GM12891 (cell line): ENCODE results near the gene ZBTB16.

Experiments used
- PAX5 ChIP-seq: IDR thresholded peaks from 2 replicates; pipeline ENCODE4 v1.6.1; 2011; ENCODE audit warnings: low read length, moderate library complexity, mild to moderate bottlenecking; ENCODE audit not compliant: insufficient read depth, severe bottlenecking
- POLR2A ChIP-seq: IDR thresholded peaks from 2 replicates; pipeline ENCODE4 v1.6.1; 2011; ENCODE audit warnings: low read depth, low read length, control low read depth
- POLR2AphosphoS5 ChIP-seq: IDR thresholded peaks from 2 replicates; pipeline ENCODE4 v1.6.1; 2011; ENCODE audit warnings: low read depth, low read length, control low read depth
- SPI1 ChIP-seq: IDR thresholded peaks from 2 replicates; pipeline ENCODE4 v1.6.1; 2011; ENCODE audit warnings: low read depth, low read length, control low read depth
- TAF1 ChIP-seq: IDR thresholded peaks from 2 replicates; pipeline ENCODE4 v1.6.1; 2011; ENCODE audit warnings: low read depth, low read length, control low read depth

DNA sequence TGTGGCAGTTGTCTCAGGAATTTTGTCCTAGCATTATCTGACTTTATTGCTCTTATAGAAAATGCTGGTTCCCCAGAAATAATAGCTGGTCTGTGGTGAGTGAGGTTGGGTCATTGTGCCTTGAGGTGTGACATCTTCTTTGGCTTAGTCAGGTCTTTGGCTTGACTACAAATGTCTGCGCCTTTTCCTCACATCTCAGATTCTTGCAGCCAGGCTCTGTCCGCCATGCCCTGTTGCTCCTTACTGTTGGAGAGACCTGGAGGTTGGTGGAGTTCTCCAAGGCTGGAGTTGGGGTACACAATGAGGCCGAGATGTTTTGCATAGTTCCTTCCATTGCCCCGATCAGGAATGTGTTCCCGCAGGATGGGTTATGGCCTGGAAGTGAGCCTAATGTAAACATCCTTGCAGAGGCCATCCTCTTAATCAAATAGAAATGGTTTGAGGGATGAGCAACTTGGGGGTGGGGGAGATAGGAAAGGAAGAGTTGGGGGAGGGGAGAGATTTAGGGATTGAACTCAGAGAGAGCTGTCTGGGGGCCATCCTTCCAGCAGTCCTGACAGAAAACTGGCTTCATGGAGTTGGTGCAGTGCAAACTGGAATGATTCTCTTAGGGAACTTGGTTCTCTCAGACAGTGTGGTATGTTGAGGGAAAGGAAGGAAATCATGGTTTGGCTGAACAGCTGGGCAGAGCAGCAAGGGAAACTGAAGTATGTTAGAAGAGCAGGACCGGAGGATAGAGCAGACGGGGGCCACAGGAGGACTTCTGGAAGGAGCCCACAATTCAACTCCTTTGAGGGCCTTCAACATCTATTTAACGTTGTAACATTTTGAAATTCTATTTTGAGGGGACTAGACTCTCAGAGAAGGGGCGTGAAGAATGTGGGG is 49.9 kb downstream of the ZBTB16 start:
- no peak for TF ChIP-seq POLR2A
- no peak for TF ChIP-seq POLR2AphosphoS5
- TF ChIP-seq TAF1: no peak
- TF ChIP-seq SPI1: no peak
- no peak for TF ChIP-seq PAX5
